Measurements from ENCODE around the gene STRAP. TPM values are rescaled to one million over a fixed set of nuclear protein-coding genes. Genes with fewer than 3 reads are reported as not detected.

The STRAP gene
- total RNA-seq, 1 donor from 2014 or later: 31.9 TPM

DNA sequence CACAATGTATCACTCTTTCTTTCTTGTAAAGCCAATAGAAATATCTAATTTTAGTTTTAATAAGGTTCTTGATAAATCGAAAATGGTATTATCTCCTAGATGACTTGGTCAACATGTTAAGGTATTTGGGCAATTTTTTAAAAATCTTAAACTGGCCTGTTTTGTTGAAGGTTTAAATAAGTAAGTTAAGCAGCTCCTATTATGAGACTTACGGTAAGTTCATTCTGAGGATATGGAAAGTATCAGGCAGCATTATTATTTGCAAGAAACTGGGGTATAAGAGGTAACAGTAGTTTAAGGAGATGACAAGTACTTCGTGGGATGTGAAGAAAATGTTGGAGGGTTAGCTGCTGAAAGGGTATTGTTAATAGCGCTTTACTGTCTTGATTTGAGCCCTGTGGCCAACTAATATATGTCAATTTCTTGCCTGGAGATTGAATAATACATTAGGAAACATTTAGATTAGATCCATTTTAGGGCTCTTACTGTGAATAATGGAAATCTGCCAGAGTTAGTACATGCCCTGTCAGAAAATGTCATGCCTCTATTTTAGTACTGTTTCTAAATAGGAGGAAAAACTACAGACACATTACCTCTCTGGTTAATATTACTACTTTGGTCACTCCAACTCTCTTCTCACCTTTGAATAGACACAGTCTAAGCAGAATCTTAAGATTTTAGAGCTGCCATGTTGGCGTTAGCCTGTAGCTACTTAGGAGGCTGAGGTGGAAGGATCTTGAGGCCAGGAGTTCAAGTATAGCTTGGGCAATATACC is 5.0 kb downstream of the STRAP start:
- TF ChIP-seq POLR2A (IDR thresholded peaks at IDR 0.05) (no peak), CTCF (IDR thresholded peaks at IDR 0.05) (no peak), POLR2AphosphoS5 (IDR thresholded peaks at IDR 0.05; ENCODE audit: insufficient read depth in 1 of 2, low read depth in 1 of 2) (no peak)
- intact Hi-C loops (cut with DNase I): no loop called here
- Histone ChIP-seq H3K4me3 (no peak overlapping the region), H3K27ac (no peak overlapping the region), H3K36me3 (peaks cover 0 to 13% of the 10 kb centered on the region in 2 donors), H3K27me3 (no peaks in the 10 kb centered on the region), H3K4me1 (peaks cover 47% of the 10 kb centered on the region), H3K9me3 (no peaks in the 10 kb centered on the region)
- DNase-seq (ENCODE audit: extremely low spot score in 2 of 2): no peak

GRCh38 chr12:15892645-15893259 is 10.6 kb downstream of the STRAP start:
- intact Hi-C loops (cut with DNase I): no loop called here
- TF ChIP-seq POLR2AphosphoS5 (IDR thresholded peaks at IDR 0.05; ENCODE audit: insufficient read depth in 1 of 2, low read depth in 1 of 2) (no peak), CTCF (IDR thresholded peaks at IDR 0.05) (no peak), POLR2A (IDR thresholded peaks at IDR 0.05) (no peak)
- Histone ChIP-seq H3K27me3 (no peaks in the 10 kb centered on the region), H3K36me3 (peaks cover 0 to 33% of the 10 kb centered on the region in 2 donors), H3K9me3 (no peaks in the 10 kb centered on the region), H3K27ac (no peak overlapping the region), H3K4me3 (no peak overlapping the region), H3K4me1 (no peaks in the 10 kb centered on the region)
- no peak for DNase-seq (ENCODE audit: extremely low spot score in 2 of 2)

DNA sequence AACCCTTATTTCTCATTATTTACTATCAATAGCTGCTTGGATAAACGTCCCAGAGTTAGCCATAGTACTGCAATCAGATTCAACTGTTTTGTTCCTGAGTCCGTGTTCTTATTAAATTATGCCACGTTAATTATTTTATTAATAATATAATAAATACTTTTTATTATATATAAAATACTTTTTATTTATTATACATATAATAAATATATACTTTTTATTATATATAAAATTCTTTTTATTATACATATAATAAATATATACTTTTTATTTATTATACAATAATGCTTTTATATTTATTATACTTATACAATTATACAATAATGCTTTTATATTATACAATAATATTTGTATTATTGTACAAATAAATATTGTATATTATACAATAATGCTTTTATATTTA is 11.1 kb downstream of the STRAP start:
- Histone ChIP-seq H3K9me3 (no peaks in the 10 kb centered on the region), H3K27ac (no peak overlapping the region), H3K27me3 (no peaks in the 10 kb centered on the region), H3K4me3 (no peak overlapping the region), H3K36me3 (peaks cover 0 to 33% of the 10 kb centered on the region in 2 donors), H3K4me1 (no peaks in the 10 kb centered on the region)
- intact Hi-C loops (cut with DNase I): no loop called here
- DNase-seq (ENCODE audit: extremely low spot score in 2 of 2): no peak
- TF ChIP-seq POLR2A (IDR thresholded peaks at IDR 0.05): no peak
- no peak for TF ChIP-seq POLR2AphosphoS5 (IDR thresholded peaks at IDR 0.05; ENCODE audit: insufficient read depth in 1 of 2, low read depth in 1 of 2)
- no peak for TF ChIP-seq CTCF (IDR thresholded peaks at IDR 0.05)

GRCh38 chr12:15896867-15897266 is 14.7 kb downstream of the STRAP start:
- H3K36me3 ChIP-seq: peaks cover 0 to 39% of the 10 kb centered on the region in 2 donors
- H3K4me1 ChIP-seq: no peaks in the 10 kb centered on the region
- DNase-seq (ENCODE audit: extremely low spot score in 2 of 2): no peak
- H3K4me3 ChIP-seq: no peak overlapping the region
- intact Hi-C loops (cut with DNase I): no loop called here
- H3K27me3 ChIP-seq: no peaks in the 10 kb centered on the region
- no peak for TF ChIP-seq POLR2AphosphoS5 (IDR thresholded peaks at IDR 0.05; ENCODE audit: insufficient read depth in 1 of 2, low read depth in 1 of 2)
- no peak for TF ChIP-seq CTCF (IDR thresholded peaks at IDR 0.05)
- TF ChIP-seq POLR2A (IDR thresholded peaks at IDR 0.05): no peak
- H3K9me3 ChIP-seq: no peaks in the 10 kb centered on the region
- no peak overlapping the region for H3K27ac ChIP-seq

DNA sequence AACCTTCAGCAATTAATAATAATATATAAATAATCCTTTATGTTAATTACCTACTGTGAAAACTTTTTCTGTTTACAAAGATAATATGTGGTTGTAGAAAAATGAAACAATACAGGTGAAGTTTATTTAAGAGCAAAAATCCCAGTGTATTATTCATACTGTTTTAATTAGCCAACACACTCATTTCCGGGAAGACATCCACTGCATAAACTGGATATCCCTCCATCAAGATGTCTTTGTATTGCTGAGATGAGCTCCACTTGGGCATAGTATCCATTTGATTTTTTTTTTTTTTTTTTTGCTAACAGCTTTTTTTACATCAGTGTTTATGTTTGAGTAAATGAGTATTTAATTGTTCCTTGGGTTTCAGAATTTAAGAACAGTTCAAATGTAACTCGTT is 15.2 kb downstream of the STRAP start:
- Histone ChIP-seq H3K27me3 (no peaks in the 10 kb centered on the region), H3K27ac (no peak overlapping the region), H3K4me3 (no peak overlapping the region), H3K36me3 (peaks cover 0 to 45% of the 10 kb centered on the region in 2 donors), H3K9me3 (no peaks in the 10 kb centered on the region), H3K4me1 (no peaks in the 10 kb centered on the region)
- DNase-seq (ENCODE audit: extremely low spot score in 2 of 2): no peak
- TF ChIP-seq POLR2AphosphoS5 (IDR thresholded peaks at IDR 0.05; ENCODE audit: insufficient read depth in 1 of 2, low read depth in 1 of 2): no peak
- TF ChIP-seq POLR2A (IDR thresholded peaks at IDR 0.05): no peak
- intact Hi-C loops (cut with DNase I): no loop called here
